GM18951 (cell line): ENCODE data around the gene GOLGA6L10.

Source experiments
- POLR2A ChIP-seq: IDR thresholded peaks from 4 replicates; pipeline ENCODE4 v1.6.1; 2011; ENCODE audit warnings: mild to moderate bottlenecking; ENCODE audit not compliant: insufficient read length, insufficient read depth; ENCODE audit errors: extremely low read depth
- in situ Hi-C: fragments of 300-500 bp; cut with MboI; formaldehyde crosslinking; loops from one replicate; pipeline ENCODE4 v1.12.0; 2022; ENCODE audit warnings: low sequenced_read_pairs, mixed read lengths, inconsistent platforms; ENCODE audit not compliant: unreplicated experiment

The GOLGA6L10 gene

DNA sequence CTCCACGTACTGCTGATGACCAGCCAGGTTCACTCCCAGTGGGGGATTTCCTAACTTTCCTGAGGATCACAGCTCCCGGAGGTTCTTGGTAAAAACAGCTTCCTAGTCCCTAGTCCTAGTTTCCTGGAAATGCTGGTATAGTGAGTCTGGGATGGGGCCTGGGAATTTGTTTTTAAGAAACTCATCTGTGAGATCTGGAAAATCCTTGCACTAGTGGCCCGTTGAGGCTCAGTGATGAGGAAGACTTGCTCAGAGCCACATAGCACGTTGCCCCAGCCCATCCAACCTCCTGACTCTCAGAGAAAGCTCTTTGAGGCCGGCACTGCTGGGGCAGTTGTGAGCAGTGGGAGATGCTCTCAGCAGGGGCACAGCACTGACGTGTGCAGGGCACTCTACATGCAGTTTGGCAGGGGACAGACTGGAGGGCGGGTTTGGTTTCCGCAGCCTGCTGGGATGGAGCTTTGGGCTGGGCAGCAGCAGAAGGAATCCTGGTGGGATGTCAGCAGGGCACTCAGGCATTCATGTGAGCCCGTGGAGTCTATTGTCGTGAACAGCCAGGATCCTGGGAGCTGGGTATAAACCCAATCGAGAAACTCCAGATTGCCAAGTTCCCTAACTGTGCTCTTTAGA is 55.1 kb downstream of the GOLGA6L10 start:
- no peak for TF ChIP-seq POLR2A
- in situ Hi-C loops, result no loop called here

DNA sequence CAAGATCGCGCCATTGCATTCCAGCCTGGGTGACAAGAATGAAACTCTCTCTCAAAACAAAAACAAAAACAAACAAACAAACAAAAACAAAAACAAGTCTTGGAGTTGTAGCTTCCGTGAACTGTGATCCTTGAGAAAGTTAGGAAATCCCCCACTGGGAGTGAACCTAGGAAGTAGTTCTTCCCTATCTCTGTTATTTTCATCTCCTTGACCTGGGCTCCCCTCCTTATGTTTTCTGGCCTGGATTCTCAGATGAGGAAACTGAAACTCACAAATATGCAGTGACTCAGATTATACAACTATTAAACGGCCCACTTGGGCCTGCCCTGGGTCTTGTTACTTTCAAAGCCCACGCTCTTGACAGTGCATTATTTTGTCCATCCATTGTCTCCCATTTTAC is 57.0 kb downstream of the GOLGA6L10 start:
- in situ Hi-C loops, result no loop called here
- TF ChIP-seq POLR2A, result no peak
